GM12873 (cell line): ENCODE results near the gene MSH4.

ENCODE experiments used
- CTCF ChIP-seq: IDR thresholded peaks from 2 replicates; pipeline ENCODE4 v1.5.1; 2012; ENCODE audit warnings: low read depth, mild to moderate bottlenecking, moderate library complexity, low read length, control low read depth; ENCODE audit not compliant: insufficient read depth; ENCODE audit errors: missing control alignments

MSH4 gene

GRCh38 chr1:75796376-75797272 lies at the start of gene MSH4:
TSS of gene MSH4 (plus strand) at chr1:75796882. CDS start at chr1:75796986, 104 bp downstream.
- no peak for TF ChIP-seq CTCF

GRCh38 chr1:75764057-75764655 lies 32.5 kb upstream of the MSH4 start:
- TF ChIP-seq CTCF: no peak

- TF ChIP-seq CTCF: no peak
Observed at GRCh38 chr1:75765697-75766355, 30.9 kb upstream of the MSH4 start.

- no peak for TF ChIP-seq CTCF
Observed at GRCh38 chr1:75768016-75768415, 28.7 kb upstream of the MSH4 start.

- TF ChIP-seq CTCF: no peak
Observed at GRCh38 chr1:75770761-75771160, 25.9 kb upstream of the MSH4 start.

GRCh38 chr1:75771978-75772377 lies 24.7 kb upstream of the MSH4 start:
- TF ChIP-seq CTCF: no peak
